Neural cell (in vitro differentiated cells): ENCODE results near the gene SH3PXD2A.

ENCODE experiments used
- EZH2 ChIP-seq: fragments of 200-600, 300-800 bp; shearing (Covaris generic), sonication (generic); IDR thresholded peaks from 2 replicates; pipeline ENCODE4 v1.6.1; 2014; ENCODE audit warnings: antibody characterized with exemption, low read length, borderline replicate concordance, mild to moderate bottlenecking; ENCODE audit not compliant: insufficient read depth, poor library complexity, severe bottlenecking
- POLR2AphosphoS5 ChIP-seq: IDR thresholded peaks from 2 replicates; pipeline ENCODE4 v1.6.1; 2012
- TF ChIP-seq, protein P1 (sequence below): fragments of 450-650 bp; IDR thresholded peaks from 2 replicates; pipeline ENCODE4 v1.5.1; 2014; ENCODE audit warnings: antibody characterized with exemption, mild to moderate bottlenecking, moderate library complexity; ENCODE audit not compliant: poor library complexity, severe bottlenecking

DNA sequence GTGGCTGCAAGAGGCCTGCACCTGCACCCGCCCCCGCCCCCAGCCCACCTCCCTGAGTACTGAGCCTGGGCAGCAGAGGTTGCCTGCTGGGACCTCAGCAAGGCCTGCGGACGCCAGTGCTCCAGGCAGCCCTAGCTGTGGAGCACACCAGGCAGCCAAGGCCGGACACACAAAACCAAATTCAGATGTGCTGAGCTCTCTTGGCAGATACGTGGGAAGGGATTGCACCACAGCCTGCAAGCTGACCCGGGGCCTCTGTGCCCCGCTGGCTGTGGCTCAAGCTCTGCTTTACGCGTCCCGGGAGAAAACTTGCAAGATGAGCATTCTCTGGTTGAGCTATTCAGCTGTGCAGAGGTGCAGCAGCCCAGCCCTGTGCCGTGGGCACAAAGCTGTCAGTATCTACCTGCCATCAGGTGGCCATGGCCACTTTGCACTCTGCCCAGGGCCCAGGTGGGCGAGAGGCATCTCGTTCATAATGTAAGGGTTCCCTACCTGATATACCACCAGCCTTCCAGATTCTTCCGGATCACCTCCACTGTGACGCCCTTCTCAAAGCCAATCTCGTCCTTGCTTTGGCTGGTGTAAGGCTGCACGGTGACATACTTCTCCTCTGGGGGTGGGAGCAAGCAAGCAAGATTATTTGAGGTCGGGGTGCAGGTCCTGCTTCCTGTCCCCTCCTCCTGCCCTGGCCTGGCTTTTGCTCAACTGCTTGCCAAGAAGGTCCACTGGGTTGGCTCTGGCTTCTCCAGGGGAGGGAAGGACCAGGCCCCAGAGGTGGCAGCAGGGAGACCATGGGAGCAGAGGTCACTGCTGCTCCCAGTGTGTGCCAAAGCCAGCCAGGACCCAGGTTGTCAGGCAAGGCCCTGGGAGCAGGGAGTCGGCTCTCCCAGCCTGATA, 238.4 kb downstream of the SH3PXD2A start:
- TF ChIP-seq, protein P1, sequence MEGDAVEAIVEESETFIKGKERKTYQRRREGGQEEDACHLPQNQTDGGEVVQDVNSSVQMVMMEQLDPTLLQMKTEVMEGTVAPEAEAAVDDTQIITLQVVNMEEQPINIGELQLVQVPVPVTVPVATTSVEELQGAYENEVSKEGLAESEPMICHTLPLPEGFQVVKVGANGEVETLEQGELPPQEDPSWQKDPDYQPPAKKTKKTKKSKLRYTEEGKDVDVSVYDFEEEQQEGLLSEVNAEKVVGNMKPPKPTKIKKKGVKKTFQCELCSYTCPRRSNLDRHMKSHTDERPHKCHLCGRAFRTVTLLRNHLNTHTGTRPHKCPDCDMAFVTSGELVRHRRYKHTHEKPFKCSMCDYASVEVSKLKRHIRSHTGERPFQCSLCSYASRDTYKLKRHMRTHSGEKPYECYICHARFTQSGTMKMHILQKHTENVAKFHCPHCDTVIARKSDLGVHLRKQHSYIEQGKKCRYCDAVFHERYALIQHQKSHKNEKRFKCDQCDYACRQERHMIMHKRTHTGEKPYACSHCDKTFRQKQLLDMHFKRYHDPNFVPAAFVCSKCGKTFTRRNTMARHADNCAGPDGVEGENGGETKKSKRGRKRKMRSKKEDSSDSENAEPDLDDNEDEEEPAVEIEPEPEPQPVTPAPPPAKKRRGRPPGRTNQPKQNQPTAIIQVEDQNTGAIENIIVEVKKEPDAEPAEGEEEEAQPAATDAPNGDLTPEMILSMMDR = no peak
- no peak for TF ChIP-seq EZH2
- TF ChIP-seq POLR2AphosphoS5 = no peak
